Endothelial cell of umbilical vein (primary cell): Measurements from ENCODE around the gene RHOA. TPM values are rescaled to one million over a fixed set of nuclear protein-coding genes. Genes with fewer than 3 reads are reported as not detected.

Experiments
- BruUV-seq: library from RNA; stranded (reverse); fragments of 400-500 nt; replicated peaks from 2 replicates; lab custom pipeline; 2021; lab: Mats Ljungman, UMichigan
- CTCF ChIA-PET: fragments of 300-600, 350-600 bp; sonication (Branson Sonifier 250); formaldehyde crosslinking; loops from one replicate; lab custom pipeline; 2021; ENCODE audit warnings: antibody characterized with exemption, inconsistent platforms; lab: Charles Lee
- POLR2A ChIA-PET: fragments of 300-600, 350-600 bp; sonication (Branson Sonifier 250); formaldehyde crosslinking; loops from one replicate; lab custom pipeline; 2021; ENCODE audit warnings: antibody characterized with exemption, inconsistent platforms; lab: Charles Lee
- DNase-seq: peaks from one replicate; pipeline ENCODE4 v3.0.0-alpha.2; 2011; ENCODE audit warnings: low read depth, low spot score
- FAIRE-seq: peaks from 2 replicates; lab custom pipeline; 2011; peaks lifted over from hg19 to GRCh38; lab: Jason Lieb, UNC
- H2AFZ ChIP-seq: 2 replicates; pipeline ENCODE4 v1.6.0; 2012; ENCODE audit warnings: low read depth, low read length, control low read depth, inconsistent platforms
- H3K27ac ChIP-seq: 2 replicates; pipeline ENCODE4 v1.5.1; 2011; ENCODE audit warnings: low read depth, mild to moderate bottlenecking, control low read depth, low read length, moderate library complexity; ENCODE audit not compliant: insufficient read depth
- H3K27me3 ChIP-seq, 2 experiments: 2 replicates each; pipeline versions ENCODE4 v1.6.0 to v1.6.1; 2011; ENCODE audit warnings: low read length in 2 of 2, mixed read lengths in 1 of 2; ENCODE audit not compliant: control insufficient read depth in 2 of 2, insufficient read depth in 2 of 2
- H3K36me3 ChIP-seq, 2 experiments: 2 replicates in 1 of 2; 3 replicates in 1 of 2; pipeline ENCODE4 v1.5.1; 2011; ENCODE audit warnings: low read length in 2 of 2, mild to moderate bottlenecking in 1 of 2, moderate library complexity in 1 of 2; ENCODE audit not compliant: control insufficient read depth in 2 of 2, insufficient read depth in 2 of 2; ENCODE audit errors: extremely low read depth in 1 of 2
- H3K4me1 ChIP-seq: 3 replicates; pipeline ENCODE4 v1.5.1; 2011; ENCODE audit warnings: mild to moderate bottlenecking, low read length; ENCODE audit not compliant: control insufficient read depth, insufficient read depth; ENCODE audit errors: extremely low read depth
- H3K4me2 ChIP-seq: 2 replicates; pipeline ENCODE4 v1.6.1; 2011; ENCODE audit warnings: low read length, control low read depth, mixed read lengths; ENCODE audit not compliant: insufficient read depth
- H3K4me3 ChIP-seq, 3 experiments: fragments of 200-600 bp in 1 of 3; sonication (generic), shearing (Covaris generic) in 1 of 3; replicated peaks in 1 of 3; 2 replicates each; pipeline ENCODE4 v1.5.1; 2011 to 2016; ENCODE audit warnings: control low read depth in 3 of 3, low read length in 3 of 3, mild to moderate bottlenecking in 2 of 3, inconsistent platforms in 1 of 3, low read depth in 1 of 3, moderate library complexity in 1 of 3; ENCODE audit not compliant: insufficient read depth in 1 of 3
- H3K79me2 ChIP-seq: 2 replicates; pipeline ENCODE4 v1.6.0; 2012; ENCODE audit warnings: low read length, inconsistent platforms; ENCODE audit not compliant: control insufficient read depth, insufficient read depth
- H3K9ac ChIP-seq: replicated peaks from 2 replicates; pipeline ENCODE3; 2011; ENCODE audit warnings: low read length, control low read depth; ENCODE audit not compliant: insufficient read depth; ENCODE audit errors: extremely low read depth
- H3K9me1 ChIP-seq: replicated peaks from 3 replicates; pipeline ENCODE4 v1.6.0; 2011; ENCODE audit warnings: mild to moderate bottlenecking, low read length; ENCODE audit not compliant: control insufficient read depth, insufficient read depth; ENCODE audit errors: extremely low read depth
- H3K9me3 ChIP-seq: replicated peaks from 2 replicates; pipeline ENCODE4 v1.5.1; 2012; ENCODE audit warnings: low read length, inconsistent platforms; ENCODE audit not compliant: control insufficient read depth, insufficient read depth
- H4K20me1 ChIP-seq: replicated peaks from 2 replicates; pipeline ENCODE3; 2011; ENCODE audit warnings: mild to moderate bottlenecking, low read length; ENCODE audit not compliant: control insufficient read depth, insufficient read depth; ENCODE audit errors: extremely low read depth
- EZH2 ChIP-seq: IDR thresholded peaks from 2 replicates; pipeline ENCODE4 v1.6.1; 2012; ENCODE audit warnings: borderline replicate concordance, low read depth, mild to moderate bottlenecking, moderate library complexity, low read length, inconsistent platforms; ENCODE audit not compliant: severe bottlenecking
- FOS ChIP-seq: IDR thresholded peaks from 2 replicates; pipeline ENCODE4 v1.6.1; 2011; ENCODE audit warnings: mild to moderate bottlenecking, low read length, moderate library complexity, borderline replicate concordance; ENCODE audit not compliant: insufficient read depth
- GATA2 ChIP-seq: IDR thresholded peaks from 2 replicates; pipeline ENCODE4 v1.7.0; 2011; ENCODE audit warnings: low read depth, mild to moderate bottlenecking, moderate library complexity, mixed read lengths, low read length; ENCODE audit not compliant: insufficient read length, insufficient read depth
- JUN ChIP-seq: IDR thresholded peaks from 2 replicates; pipeline ENCODE4 v1.6.1; 2011; ENCODE audit warnings: borderline replicate concordance, low read depth; ENCODE audit not compliant: insufficient read length, insufficient read depth
- MYC ChIP-seq: IDR thresholded peaks from one replicate; pipeline ENCODE4 v1.6.1; 2011; ENCODE audit warnings: mild to moderate bottlenecking, low read depth, low read length
- POLR2A ChIP-seq: IDR thresholded peaks from 2 replicates; pipeline ENCODE4 v1.6.1; 2012; ENCODE audit warnings: low read depth, mild to moderate bottlenecking, control low read depth, low read length
- POLR2AphosphoS5 ChIP-seq: IDR thresholded peaks from 2 replicates; pipeline ENCODE4 v1.6.1; 2012; ENCODE audit warnings: low read depth, mild to moderate bottlenecking, control low read depth, low read length, moderate library complexity; ENCODE audit not compliant: insufficient read depth
- dilution Hi-C: fragments of 300-500 bp; cut with MboI; formaldehyde crosslinking; loops from one replicate; pipeline ENCODE4 v1.15.0; 2019; ENCODE audit warnings: low sequenced_read_pairs; ENCODE audit not compliant: extremely low pct_ligation_motif_present
- intact Hi-C: fragments of 100-400 bp; cut with micrococcal nuclease; formaldehyde crosslinking; loops from one replicate; pipeline ENCODE4 v1.10.0; 2022
- polyA plus RNA-seq, 4 experiments: library from polyadenylated mRNA; depleted of rRNA in 3 of 4; stranded (reverse) in 3 of 4; unstranded in 1 of 4; fragments of >200 nt; gene quantifications; 2 replicates each; pipeline versions ENCODE4 v1.2.1 to v1.2.3, GENCODE V29; 2011 to 2012; ENCODE audit warnings: missing spikeins in 1 of 4
- total RNA-seq: library from RNA; stranded (reverse); gene quantifications from 2 replicates; pipeline ENCODE4 v1.2.3, GENCODE V29; 2021
- TF ChIP-seq, protein P1 (sequence below): IDR thresholded peaks from 2 replicates; pipeline ENCODE4 v1.6.1; 2011; ENCODE audit not compliant: insufficient read depth, insufficient read length
- TF ChIP-seq, protein P2 (sequence below), 2 donors: IDR thresholded peaks; 1 replicate in 1 of 2; 2 replicates in 1 of 2; pipeline ENCODE4 v1.5.1; 2011; ENCODE audit warnings: low read length in 2 of 2, mild to moderate bottlenecking in 2 of 2, moderate library complexity in 2 of 2, control low read depth in 1 of 2, inconsistent platforms in 1 of 2, low read depth in 1 of 2; ENCODE audit not compliant: insufficient read depth in 1 of 2; ENCODE audit errors: extremely low read depth in 1 of 2

RHOA gene
- total and polyA plus RNA-seq, 2 donors (not counting 3 experiments of a cell fraction or from before 2014, with no cell fraction given): 450 to 580 TPM

DNA sequence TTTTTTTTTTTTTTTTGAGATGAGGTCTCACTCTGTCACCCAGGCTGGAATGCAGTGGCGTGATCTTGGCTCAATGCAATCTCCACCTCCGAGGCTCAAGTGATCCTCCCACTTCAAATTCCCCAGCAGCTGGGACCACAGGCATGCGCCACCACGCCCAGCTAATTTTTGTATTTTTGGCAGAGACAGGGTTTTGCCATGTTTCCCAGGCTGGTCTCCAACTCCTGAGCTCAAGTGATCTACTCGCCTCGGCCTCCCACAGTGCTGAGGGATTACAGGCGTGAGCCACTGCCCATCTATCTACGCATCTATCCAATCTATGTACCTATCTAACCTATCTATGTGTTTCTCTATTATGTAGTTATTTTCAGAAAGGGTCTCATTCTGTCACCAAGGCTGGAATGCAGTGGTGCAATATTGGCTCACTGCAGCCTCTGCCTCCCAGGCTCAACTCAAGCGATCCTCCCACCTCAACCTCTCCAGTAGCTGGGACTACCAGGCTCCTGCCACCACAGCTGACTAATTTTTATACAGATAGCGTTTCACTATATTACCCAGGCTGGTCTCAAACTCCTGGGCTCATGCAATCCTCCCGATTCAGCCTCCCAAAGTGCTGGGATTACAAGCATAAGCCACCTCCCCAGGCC, 33.4 kb downstream of the RHOA start:
- Histone ChIP-seq H3K27me3 (no peaks in the 10 kb centered on the region), H3K36me3 (peaks cover 13 to 14% of the 10 kb centered on the region in 2 experiments), H2AFZ (no peak overlapping the region), H3K27ac (no peak overlapping the region), H3K4me2 (no peak overlapping the region), H3K9me1 (no peaks in the 10 kb centered on the region), H3K4me1 (no peaks in the 10 kb centered on the region), H3K9ac (no peak overlapping the region), H3K79me2 (peaks cover 99% of the 10 kb centered on the region), H3K4me3 (no peak overlapping the region), H3K9me3 (no peaks in the 10 kb centered on the region), H4K20me1 (peaks cover 10% of the 10 kb centered on the region)
- intact Hi-C loops: no loop called here
- dilution Hi-C loops: no loop called here
- ChIA-PET POLR2A (interaction anchor here (0.5 kb wide), 1 partner anchor 8 kb away, joined by 5 read pairs; no protein-coding TSS in a partner anchor), CTCF (interaction anchor here (1.2 to 1.3 kb wide), 2 partner anchors 10 to 71 kb away, joined by 3 read pairs; no protein-coding TSS in a partner anchor)
- no peak for DNase-seq
- TF ChIP-seq FOS (no peak), JUN (no peak), POLR2A (no peak), GATA2 (no peak), POLR2AphosphoS5 (no peak), EZH2 (no peak), MYC (no peak)
- TF ChIP-seq, protein P1, sequence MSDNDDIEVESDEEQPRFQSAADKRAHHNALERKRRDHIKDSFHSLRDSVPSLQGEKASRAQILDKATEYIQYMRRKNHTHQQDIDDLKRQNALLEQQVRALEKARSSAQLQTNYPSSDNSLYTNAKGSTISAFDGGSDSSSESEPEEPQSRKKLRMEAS: no peak
- TF ChIP-seq, protein P2, sequence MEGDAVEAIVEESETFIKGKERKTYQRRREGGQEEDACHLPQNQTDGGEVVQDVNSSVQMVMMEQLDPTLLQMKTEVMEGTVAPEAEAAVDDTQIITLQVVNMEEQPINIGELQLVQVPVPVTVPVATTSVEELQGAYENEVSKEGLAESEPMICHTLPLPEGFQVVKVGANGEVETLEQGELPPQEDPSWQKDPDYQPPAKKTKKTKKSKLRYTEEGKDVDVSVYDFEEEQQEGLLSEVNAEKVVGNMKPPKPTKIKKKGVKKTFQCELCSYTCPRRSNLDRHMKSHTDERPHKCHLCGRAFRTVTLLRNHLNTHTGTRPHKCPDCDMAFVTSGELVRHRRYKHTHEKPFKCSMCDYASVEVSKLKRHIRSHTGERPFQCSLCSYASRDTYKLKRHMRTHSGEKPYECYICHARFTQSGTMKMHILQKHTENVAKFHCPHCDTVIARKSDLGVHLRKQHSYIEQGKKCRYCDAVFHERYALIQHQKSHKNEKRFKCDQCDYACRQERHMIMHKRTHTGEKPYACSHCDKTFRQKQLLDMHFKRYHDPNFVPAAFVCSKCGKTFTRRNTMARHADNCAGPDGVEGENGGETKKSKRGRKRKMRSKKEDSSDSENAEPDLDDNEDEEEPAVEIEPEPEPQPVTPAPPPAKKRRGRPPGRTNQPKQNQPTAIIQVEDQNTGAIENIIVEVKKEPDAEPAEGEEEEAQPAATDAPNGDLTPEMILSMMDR (IDR thresholded peaks at IDR 0.05; ENCODE audit: extremely low read depth in 1 of 2, insufficient read depth in 1 of 2, low read depth in 1 of 2, low read length in 2 of 2): no peak
- no TSS peak for BruUV-seq
- FAIRE-seq: no peak
